K562 (cell line): ENCODE results near the gene TNFRSF6B. TPM values are rescaled to one million over a fixed set of nuclear protein-coding genes. Genes with fewer than 3 reads are reported as not detected.

Experiments used
- ATAC-seq: fragments of 200-7000 bp; cut with Tn5 transposase; 3 replicates; pipeline ENCODE4 v1.9.1; 2020; ENCODE audit warnings: moderate library complexity
- BruUV-seq: library from RNA; stranded (reverse); fragments of 400-500 nt; replicated peaks from 2 replicates; lab custom pipeline; 2021; lab: Mats Ljungman, UMichigan
- CTCF ChIA-PET: fragments of 300-600 bp; formaldehyde crosslinking; extraction: SDS; loops from one replicate; lab custom pipeline; 2021; ENCODE audit warnings: low intra/inter-chr PET ratio; lab: Yijun Ruan, JAX
- POLR2A ChIA-PET: fragments of 300-600, 350-650 bp; sonication (Branson Sonifier 250); formaldehyde crosslinking; extraction: SDS; loops from one replicate; lab custom pipeline; 2021; ENCODE audit warnings: antibody characterized with exemption, inconsistent platforms; lab: Yijun Ruan, JAX
- DNase-seq, 4 experiments: peaks; one replicate each; pipeline versions ENCODE4 v3.0.0 to v3.0.0-alpha.2; 2011 to 2018; ENCODE audit warnings: low spot score in 3 of 4, mixed read lengths in 3 of 4; ENCODE audit errors: extremely low read depth in 1 of 4
- FAIRE-seq: peaks from 2 replicates; lab custom pipeline; 2011; peaks lifted over from hg19 to GRCh38; lab: Jason Lieb, UNC
- H2AFZ ChIP-seq: 2 replicates; pipeline ENCODE4 v1.6.0; 2011; ENCODE audit warnings: low read depth, low read length, control low read depth, inconsistent platforms
- H3K27ac ChIP-seq: fragments of 200-600 bp; 3 replicates; pipeline ENCODE4 v1.8.0; 2011; ENCODE audit warnings: low read depth, mild to moderate bottlenecking, control low read depth, inconsistent platforms, low read length, moderate library complexity, mixed read lengths; ENCODE audit errors: extremely low read depth
- H3K27me3 ChIP-seq, 2 experiments: fragments of 300-600 bp in 1 of 2; 2 replicates in 1 of 2; 3 replicates in 1 of 2; pipeline versions ENCODE4 v1.6.0 to v1.8.0; 2011; ENCODE audit warnings: inconsistent platforms in 2 of 2, low read length in 2 of 2, mild to moderate bottlenecking in 1 of 2, mixed read lengths in 1 of 2, moderate library complexity in 1 of 2; ENCODE audit not compliant: control insufficient read depth in 2 of 2, insufficient read depth in 2 of 2
- H3K36me3 ChIP-seq: fragments of 300-600 bp; 3 replicates; pipeline ENCODE4 v1.8.0; 2011; ENCODE audit warnings: mild to moderate bottlenecking, low read length, inconsistent platforms; ENCODE audit not compliant: control insufficient read depth, insufficient read depth
- H3K4me1 ChIP-seq, 2 experiments: fragments of 200-600 bp in 1 of 2; replicated peaks in 1 of 2; 2 replicates in 1 of 2; 3 replicates in 1 of 2; pipeline versions ENCODE4 v1.5.1 to v1.8.0; 2011; ENCODE audit warnings: inconsistent platforms in 2 of 2, low read length in 2 of 2, mild to moderate bottlenecking in 1 of 2, mixed read lengths in 1 of 2, moderate library complexity in 1 of 2; ENCODE audit not compliant: control insufficient read depth in 2 of 2, insufficient read depth in 2 of 2
- H3K4me2 ChIP-seq: 2 replicates; pipeline ENCODE4 v1.6.1; 2011; ENCODE audit warnings: low read length, control low read depth, inconsistent platforms, mixed read lengths; ENCODE audit not compliant: insufficient read depth
- H3K4me3 ChIP-seq: fragments of 200-600 bp; sonication (generic), shearing (Covaris generic); 2 replicates; pipeline ENCODE4 v1.5.1; 2016; ENCODE audit warnings: control low read depth, inconsistent platforms
- H3K79me2 ChIP-seq: fragments of 200-600 bp; 3 replicates; pipeline ENCODE4 v1.8.0; 2011; ENCODE audit warnings: low read length, inconsistent platforms; ENCODE audit not compliant: control insufficient read depth, insufficient read depth
- H3K9ac ChIP-seq, 2 experiments: 2 replicates each; pipeline versions ENCODE4 v1.6.0 to v1.6.1; 2011; ENCODE audit warnings: low read depth in 2 of 2, low read length in 2 of 2, control low read depth in 1 of 2, inconsistent platforms in 1 of 2, mild to moderate bottlenecking in 1 of 2, mixed read lengths in 1 of 2; ENCODE audit not compliant: insufficient read depth in 1 of 2
- H3K9me1 ChIP-seq: one replicate; pipeline ENCODE4 v1.6.0; 2011; ENCODE audit warnings: inconsistent platforms, mild to moderate bottlenecking, low read length, moderate library complexity; ENCODE audit not compliant: control insufficient read depth, insufficient read depth
- H3K9me3 ChIP-seq: replicated peaks from 2 replicates; pipeline ENCODE4 v1.5.1; 2011; ENCODE audit warnings: low read depth, low read length, inconsistent platforms; ENCODE audit not compliant: control insufficient read depth, insufficient read depth
- H4K20me1 ChIP-seq: replicated peaks from 2 replicates; pipeline ENCODE4 v1.6.1; 2011; ENCODE audit warnings: low read length, inconsistent platforms, mixed read lengths; ENCODE audit not compliant: control insufficient read depth, insufficient read depth
- KDM1A ChIP-seq, 2 experiments: fragments of 450-650 bp; IDR thresholded peaks; 2 replicates each; pipeline ENCODE4 v1.6.1; 2016; ENCODE audit warnings: mild to moderate bottlenecking in 2 of 2
- POLR2G ChIP-seq: fragments of 200-400 bp; formaldehyde crosslinking; IDR thresholded peaks from 2 replicates; pipeline ENCODE4 v1.6.1; 2017; ENCODE audit warnings: low read depth, mild to moderate bottlenecking, antibody characterized with exemption, low read length, moderate library complexity
- POLR3G ChIP-seq: IDR thresholded peaks from 2 replicates; pipeline ENCODE4 v1.6.1; 2011; ENCODE audit not compliant: insufficient read length, insufficient replicate concordance; ENCODE audit errors: extremely low read depth
- ZBTB33 ChIP-seq: sonication (generic); formaldehyde crosslinking; IDR thresholded peaks from 2 replicates; pipeline ENCODE4 v1.8.1; 2023; ENCODE audit warnings: mild to moderate bottlenecking, missing genetic modification reagents
- WGBS: fragments of 100-300 bp; shearing (Covaris generic); methylation state at CpG from one replicate; pipeline ENCODE4 v1.1.6; 2016; ENCODE audit warnings: low coverage, mixed read lengths; ENCODE audit not compliant: insufficient coverage; ENCODE audit errors: missing lambda C conversion rate; 5-methylcytosine and 5-hydroxymethylcytosine counted together
- in situ Hi-C: fragments of 300-500 bp; cut with MboI; formaldehyde crosslinking; loops from 4 replicates; pipeline ENCODE4 v1.15.0; 2018; ENCODE audit warnings: inconsistent platforms, mixed read lengths
- intact Hi-C: fragments of 100-400 bp; cut with micrococcal nuclease; formaldehyde crosslinking; loops from 2 replicates; pipeline ENCODE4 v1.14.2; 2022
- polyA plus RNA-seq, 8 experiments: library from polyadenylated mRNA; depleted of rRNA in 4 of 8; stranded (reverse) in 5 of 8; unstranded in 3 of 8; fragments of >200 nt; fragmentation: Nextera tagmentation in 2 of 8; fragmentation: Illumina TruSeq in 1 of 8; extraction: Ambion mirVana in 2 of 8; extraction: Trizol in 1 of 8; gene quantifications; 2 replicates each; pipeline versions ENCODE4 v1.2.1 to v1.2.3, GENCODE V29; 2011 to 2014; ENCODE audit warnings: inconsistent platforms in 1 of 8, missing spikeins in 1 of 8
- total RNA-seq, 7 experiments: library from RNA; depleted of rRNA in 6 of 7; stranded (reverse); fragments of >200 nt in 6 of 7; fragmentation: Illumina TruSeq in 2 of 7; extraction: Trizol in 2 of 7; gene quantifications; 2 replicates each; pipeline versions ENCODE4 v1.2.1 to v1.2.3, GENCODE V29; 2011 to 2021; ENCODE audit warnings: low replicate concordance in 1 of 7

Gene TNFRSF6B
- total and polyA plus RNA-seq, 9 of the 15 experiments (the other 6 are each of a cell fraction or from before 2014, with no cell fraction given) = 0.10 to 3.5 (median 0.32) TPM; not detected in 6

GRCh38 chr20:63673951-63674350, 22.5 kb upstream of the TNFRSF6B start:
- no peak overlapping the region for H3K9ac ChIP-seq
- no peak for DNase-seq

GRCh38 chr20:63675681-63676368, 20.6 kb upstream of the TNFRSF6B start:
- H3K79me2 ChIP-seq = no peaks in the 10 kb centered on the region
- H3K9me3 ChIP-seq = no peaks in the 10 kb centered on the region
- BruUV-seq = no TSS peak
- peaks cover 0 to 13% of the 10 kb centered on the region in 2 experiments; a peak in 1 of 5 replicates for H3K4me1 ChIP-seq
- H3K4me2 ChIP-seq = no peak overlapping the region
- FAIRE-seq = no peak
- peaks cover 68% of the 10 kb centered on the region; the same call in 2 of the 3 replicates for H3K36me3 ChIP-seq
- no peaks in the 10 kb centered on the region for H4K20me1 ChIP-seq
- no peak for ATAC-seq
- no peaks in the 10 kb centered on the region for H3K27me3 ChIP-seq
- CTCF ChIA-PET = no interaction called here
- H3K9me1 ChIP-seq = no peaks in the 10 kb centered on the region
- POLR2A ChIA-PET = interaction anchor here (1.4 kb wide), 1 partner anchor 9 kb away, joined by 3 read pairs; no protein-coding TSS in a partner anchor
- no peak overlapping the region for H3K4me3 ChIP-seq
- no peak overlapping the region for H3K27ac ChIP-seq
- 91% methylated on average over 20 of the region's 20 CpGs for WGBS
- intact Hi-C loops = no loop called here
- no peak overlapping the region; a peak in 2 of 4 replicates for H3K9ac ChIP-seq
- H2AFZ ChIP-seq = no peak overlapping the region
- no peak for DNase-seq
- in situ Hi-C loops = no loop called here
- no peak for TF ChIP-seq ZBTB33 (CRISPR knock-in tag)

More at GRCh38 chr20:63673951-63674350, 22.5 kb upstream of the TNFRSF6B start:
- intact Hi-C loops = no loop called here
- in situ Hi-C loops = no loop called here
- no peak overlapping the region for H3K4me3 ChIP-seq
- peaks cover 64% of the 10 kb centered on the region; the same call in 2 of the 3 replicates for H3K36me3 ChIP-seq
- H3K4me1 ChIP-seq = peaks cover 0 to 9% of the 10 kb centered on the region in 2 experiments; a peak in 1 of 5 replicates
- ATAC-seq (no peak), FAIRE-seq (no peak)
- no peaks in the 10 kb centered on the region for H3K9me1 ChIP-seq
- WGBS = 98% methylated on average over 13 of the region's 14 CpGs
- no peak overlapping the region for H2AFZ ChIP-seq
- no peak overlapping the region for H3K27ac ChIP-seq
- no peaks in the 10 kb centered on the region for H3K9me3 ChIP-seq
- no peaks in the 10 kb centered on the region for H4K20me1 ChIP-seq
- TF ChIP-seq KDM1A (IDR thresholded peaks at IDR 0.05) (no peak), POLR3G (no peak), POLR2G (0 out of 2 replicates have a peak, but pooled peaks have one; percentile 36)
- BruUV-seq = no TSS peak
- no peaks in the 10 kb centered on the region for H3K27me3 ChIP-seq
- no peaks in the 10 kb centered on the region for H3K79me2 ChIP-seq
- ChIA-PET CTCF (no interaction called here), POLR2A (no interaction called here)
- H3K4me2 ChIP-seq = no peak overlapping the region
